Suppressor macrophage treated with lipopolysaccharide for 4 hours (primary cell): ENCODE measurements around the gene DPY19L2.
"Not testable (repeated sequence)": the region's sequence is repeated elsewhere in the genome, so short reads cannot be mapped to it uniquely, and the experiment has no call there.

Source experiments
- DNase-seq: peaks from one replicate; pipeline ENCODE4 v3.0.0-alpha.2; 2020

DPY19L2 gene

GRCh38 chr12:63656407-63656806 lies 11.9 kb downstream of the DPY19L2 start:
- not testable (repeated sequence) for DNase-seq

- not testable (repeated sequence) for DNase-seq
These were observed 12.6 kb downstream of the DPY19L2 start for GRCh38 chr12:63655543-63656257.

GRCh38 chr12:63654481-63654880 lies 13.8 kb downstream of the DPY19L2 start:
- DNase-seq = peak; percentile 18

- not testable (repeated sequence) for DNase-seq
These were observed 18.8 kb downstream of the DPY19L2 start for GRCh38 chr12:63649517-63649916.

- DNase-seq = not testable (repeated sequence)
These were observed 24.7 kb downstream of the DPY19L2 start for GRCh38 chr12:63643381-63644140.

GRCh38 chr12:63624258-63624657 lies 44.0 kb downstream of the DPY19L2 start:
- not testable (repeated sequence) for DNase-seq

- not testable (repeated sequence) for DNase-seq
These were observed 52.7 kb downstream of the DPY19L2 start for GRCh38 chr12:63615544-63615943.

GRCh38 chr12:63611285-63611684 lies 57.0 kb downstream of the DPY19L2 start:
- not testable (repeated sequence) for DNase-seq

GRCh38 chr12:63609281-63609680 lies 59.0 kb downstream of the DPY19L2 start:
- not testable (repeated sequence) for DNase-seq

- not testable (repeated sequence) for DNase-seq
These were observed 63.3 kb downstream of the DPY19L2 start for GRCh38 chr12:63604985-63605384.

GRCh38 chr12:63594828-63595227 lies 73.5 kb downstream of the DPY19L2 start:
- not testable (repeated sequence) for DNase-seq

- not testable (repeated sequence) for DNase-seq
These were observed 83.9 kb downstream of the DPY19L2 start for GRCh38 chr12:63584426-63584825.

- not testable (repeated sequence) for DNase-seq
These were observed 85.0 kb downstream of the DPY19L2 start for GRCh38 chr12:63583289-63583688.

- peak; percentile 0 for DNase-seq
These were observed 90.7 kb downstream of the DPY19L2 start for GRCh38 chr12:63577631-63578030.

- not testable (repeated sequence) for DNase-seq
These were observed 96.3 kb downstream of the DPY19L2 start for GRCh38 chr12:63572038-63572437.

- not testable (repeated sequence) for DNase-seq
These were observed 109.8 kb downstream of the DPY19L2 start for GRCh38 chr12:63558445-63558844.

GRCh38 chr12:63551397-63551796 lies 116.9 kb downstream of the DPY19L2 start:
- not testable (repeated sequence) for DNase-seq

- not testable (repeated sequence) for DNase-seq
These were observed 119.3 kb downstream of the DPY19L2 start for GRCh38 chr12:63549034-63549433.

- DNase-seq = not testable (repeated sequence)
These were observed 122.9 kb downstream of the DPY19L2 start for GRCh38 chr12:63545298-63545916.

- not testable (repeated sequence) for DNase-seq
These were observed 129.6 kb downstream of the DPY19L2 start for GRCh38 chr12:63538656-63539055.

- not testable (repeated sequence) for DNase-seq
These were observed 130.5 kb downstream of the DPY19L2 start for GRCh38 chr12:63537838-63538237.

GRCh38 chr12:63529641-63530040 lies 138.7 kb downstream of the DPY19L2 start:
- not testable (repeated sequence) for DNase-seq

GRCh38 chr12:63525831-63526230 lies 142.5 kb downstream of the DPY19L2 start:
- DNase-seq = no peak
